Mucosa of stomach (tissue), 1 donor: ENCODE measurements around the gene USP22.

Experiments used
- H3K27me3 ChIP-seq: one replicate; pipeline ENCODE4 v1.7.0; 2013; ENCODE audit warnings: mild to moderate bottlenecking, low read length; ENCODE audit not compliant: control insufficient read depth, insufficient read depth
- H3K36me3 ChIP-seq: one replicate; pipeline ENCODE4 v1.7.0; 2013; ENCODE audit warnings: low read length; ENCODE audit not compliant: control insufficient read depth, insufficient read depth
- H3K4me1 ChIP-seq: one replicate; pipeline ENCODE4 v1.7.0; 2013; ENCODE audit warnings: mild to moderate bottlenecking, low read length; ENCODE audit not compliant: control insufficient read depth, insufficient read depth
- H3K4me3 ChIP-seq: one replicate; pipeline ENCODE4 v1.7.0; 2013; ENCODE audit warnings: low read length
- H3K9ac ChIP-seq: one replicate; pipeline ENCODE4 v1.7.0; 2013; ENCODE audit warnings: mild to moderate bottlenecking, low read length, moderate library complexity
- H3K9me3 ChIP-seq: one replicate; pipeline ENCODE4 v1.7.0; 2013; ENCODE audit warnings: mild to moderate bottlenecking, low read length, moderate library complexity; ENCODE audit not compliant: control insufficient read depth
- donor health status: Pancreatic carcinoma.

Gene USP22

GRCh38 chr17:21015564-21015963 is 27.2 kb downstream of the USP22 start:
- Histone ChIP-seq H3K9me3 (no peaks in the 10 kb centered on the region), H3K4me1 (no peaks in the 10 kb centered on the region), H3K4me3 (no peak overlapping the region), H3K27me3 (no peaks in the 10 kb centered on the region), H3K9ac (no peak overlapping the region), H3K36me3 (peaks cover 39% of the 10 kb centered on the region)

- no peaks in the 10 kb centered on the region for H3K9me3 ChIP-seq
- H3K36me3 ChIP-seq = peaks cover 33% of the 10 kb centered on the region
- H3K9ac ChIP-seq = no peak overlapping the region
- H3K27me3 ChIP-seq = no peaks in the 10 kb centered on the region
- no peaks in the 10 kb centered on the region for H3K4me1 ChIP-seq
- no peak overlapping the region for H3K4me3 ChIP-seq
Measured at GRCh38 chr17:21014498-21014897, 28.3 kb downstream of the USP22 start.

GRCh38 chr17:21013983-21014382 is 28.8 kb downstream of the USP22 start:
- H3K9ac ChIP-seq = no peak overlapping the region
- H3K36me3 ChIP-seq = peaks cover 32% of the 10 kb centered on the region
- no peaks in the 10 kb centered on the region for H3K27me3 ChIP-seq
- no peak overlapping the region for H3K4me3 ChIP-seq
- no peaks in the 10 kb centered on the region for H3K9me3 ChIP-seq
- H3K4me1 ChIP-seq = no peaks in the 10 kb centered on the region

GRCh38 chr17:21012736-21013135 is 30.1 kb downstream of the USP22 start:
- Histone ChIP-seq H3K4me3 (no peak overlapping the region), H3K27me3 (no peaks in the 10 kb centered on the region), H3K36me3 (peaks cover 23% of the 10 kb centered on the region), H3K9me3 (no peaks in the 10 kb centered on the region), H3K4me1 (no peaks in the 10 kb centered on the region), H3K9ac (no peak overlapping the region)

GRCh38 chr17:21010705-21011596 is 31.9 kb downstream of the USP22 start:
- Histone ChIP-seq H3K9me3 (no peaks in the 10 kb centered on the region), H3K9ac (no peak overlapping the region), H3K4me1 (no peaks in the 10 kb centered on the region), H3K4me3 (no peak overlapping the region), H3K27me3 (no peaks in the 10 kb centered on the region), H3K36me3 (peaks cover 15% of the 10 kb centered on the region)

- Histone ChIP-seq H3K4me3 (no peak overlapping the region), H3K9ac (no peak overlapping the region), H3K36me3 (peaks cover 28% of the 10 kb centered on the region), H3K27me3 (no peaks in the 10 kb centered on the region), H3K4me1 (no peaks in the 10 kb centered on the region), H3K9me3 (no peaks in the 10 kb centered on the region)
Measured at GRCh38 chr17:21008992-21009671, 33.7 kb downstream of the USP22 start.

- Histone ChIP-seq H3K4me3 (no peak overlapping the region), H3K36me3 (peaks cover 34% of the 10 kb centered on the region), H3K4me1 (peaks cover under 1% of the 10 kb centered on the region), H3K9ac (no peak overlapping the region), H3K9me3 (no peaks in the 10 kb centered on the region), H3K27me3 (no peaks in the 10 kb centered on the region)
Measured at GRCh38 chr17:21008160-21008915, 34.5 kb downstream of the USP22 start.

GRCh38 chr17:21007646-21008045 is 35.2 kb downstream of the USP22 start:
- Histone ChIP-seq H3K4me3 (no peak overlapping the region), H3K9me3 (no peaks in the 10 kb centered on the region), H3K36me3 (peaks cover 36% of the 10 kb centered on the region), H3K9ac (no peak overlapping the region), H3K27me3 (no peaks in the 10 kb centered on the region), H3K4me1 (peaks cover 3% of the 10 kb centered on the region)

GRCh38 chr17:21005803-21006202 is 37.0 kb downstream of the USP22 start:
- Histone ChIP-seq H3K4me3 (no peak overlapping the region), H3K36me3 (peaks cover 36% of the 10 kb centered on the region), H3K9ac (no peak overlapping the region), H3K4me1 (peaks cover 3% of the 10 kb centered on the region), H3K9me3 (no peaks in the 10 kb centered on the region), H3K27me3 (no peaks in the 10 kb centered on the region)

GRCh38 chr17:21005367-21005766 is 37.4 kb downstream of the USP22 start:
- H3K9me3 ChIP-seq = no peaks in the 10 kb centered on the region
- H3K4me3 ChIP-seq = no peak overlapping the region
- peaks cover 3% of the 10 kb centered on the region for H3K4me1 ChIP-seq
- H3K9ac ChIP-seq = no peak overlapping the region
- H3K36me3 ChIP-seq = peaks cover 36% of the 10 kb centered on the region
- H3K27me3 ChIP-seq = no peaks in the 10 kb centered on the region

GRCh38 chr17:21004016-21004930 is 38.5 kb downstream of the USP22 start:
- H3K4me1 ChIP-seq = peaks cover 3% of the 10 kb centered on the region
- H3K36me3 ChIP-seq = peaks cover 34% of the 10 kb centered on the region
- H3K9me3 ChIP-seq = no peaks in the 10 kb centered on the region
- no peak overlapping the region for H3K4me3 ChIP-seq
- no peaks in the 10 kb centered on the region for H3K27me3 ChIP-seq
- H3K9ac ChIP-seq = no peak overlapping the region
